SU-DHL-6 (cell line): ENCODE data around the gene ADAM19.

Source experiments
- CTCF ChIP-seq: fragments of 200-600 bp; sonication (generic); IDR thresholded peaks from one replicate; pipeline ENCODE4 v1.5.1; 2017; ENCODE audit warnings: antibody characterized with exemption, mild to moderate bottlenecking, low read length, moderate library complexity; ENCODE audit not compliant: insufficient read depth, poor library complexity, severe bottlenecking
- EZH2phosphoT487 ChIP-seq: fragments of 200-600 bp; sonication (generic), shearing (Covaris generic); conservative IDR thresholded peaks from 2 replicates; pipeline ENCODE4 v1.6.1; 2018; ENCODE audit warnings: mild to moderate bottlenecking, antibody characterized with exemption, low read length, moderate library complexity, mixed read lengths

DNA sequence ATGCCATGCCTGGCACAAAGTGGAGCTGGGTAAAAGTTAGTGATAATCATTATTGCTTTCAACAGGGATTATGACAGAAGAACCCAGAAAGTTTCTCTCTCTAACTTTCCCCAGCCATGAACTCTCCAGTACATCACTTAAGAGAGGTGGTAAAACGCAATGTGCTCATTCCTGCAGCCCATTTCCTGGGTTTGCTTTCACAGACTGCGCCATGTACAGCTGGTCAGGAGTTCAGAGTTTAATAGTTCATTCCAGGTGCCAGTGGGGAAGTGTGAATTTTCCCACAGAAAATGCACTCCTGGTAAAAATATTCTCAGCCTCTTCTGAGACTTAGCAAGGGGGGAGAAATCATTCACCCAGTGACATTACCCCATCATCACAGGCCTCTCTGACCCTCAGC lies 35.5 kb downstream of the ADAM19 start:
- no peak for TF ChIP-seq CTCF
- TF ChIP-seq EZH2phosphoT487 = no peak
